Epithelial cell of esophagus (primary cell): ENCODE measurements around the gene ANKFN1.

Experiments
- DNase-seq: peaks from one replicate; pipeline ENCODE4 v3.0.0; 2010; ENCODE audit warnings: low read depth
- H3K4me3 ChIP-seq: 2 replicates; pipeline ENCODE4 v1.5.1; 2011; ENCODE audit warnings: mild to moderate bottlenecking, low read length, control low read depth
- TF ChIP-seq, protein P1 (sequence below): IDR thresholded peaks from 2 replicates; pipeline ENCODE4 v1.5.1; 2011; ENCODE audit warnings: low read depth, mild to moderate bottlenecking, low read length, control low read depth, inconsistent platforms; ENCODE audit not compliant: insufficient read depth; ENCODE audit errors: missing control alignments

The ANKFN1 gene

GRCh38 chr17:56480501-56480900 lies 327.2 kb downstream of the ANKFN1 start:
- TF ChIP-seq, protein P1, sequence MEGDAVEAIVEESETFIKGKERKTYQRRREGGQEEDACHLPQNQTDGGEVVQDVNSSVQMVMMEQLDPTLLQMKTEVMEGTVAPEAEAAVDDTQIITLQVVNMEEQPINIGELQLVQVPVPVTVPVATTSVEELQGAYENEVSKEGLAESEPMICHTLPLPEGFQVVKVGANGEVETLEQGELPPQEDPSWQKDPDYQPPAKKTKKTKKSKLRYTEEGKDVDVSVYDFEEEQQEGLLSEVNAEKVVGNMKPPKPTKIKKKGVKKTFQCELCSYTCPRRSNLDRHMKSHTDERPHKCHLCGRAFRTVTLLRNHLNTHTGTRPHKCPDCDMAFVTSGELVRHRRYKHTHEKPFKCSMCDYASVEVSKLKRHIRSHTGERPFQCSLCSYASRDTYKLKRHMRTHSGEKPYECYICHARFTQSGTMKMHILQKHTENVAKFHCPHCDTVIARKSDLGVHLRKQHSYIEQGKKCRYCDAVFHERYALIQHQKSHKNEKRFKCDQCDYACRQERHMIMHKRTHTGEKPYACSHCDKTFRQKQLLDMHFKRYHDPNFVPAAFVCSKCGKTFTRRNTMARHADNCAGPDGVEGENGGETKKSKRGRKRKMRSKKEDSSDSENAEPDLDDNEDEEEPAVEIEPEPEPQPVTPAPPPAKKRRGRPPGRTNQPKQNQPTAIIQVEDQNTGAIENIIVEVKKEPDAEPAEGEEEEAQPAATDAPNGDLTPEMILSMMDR, result no peak
- DNase-seq, result no peak

GRCh38 chr17:56481659-56482058 lies 328.4 kb downstream of the ANKFN1 start:
- no peak for DNase-seq
- TF ChIP-seq, protein P1, result no peak
- H3K4me3 ChIP-seq, result no peak overlapping the region

More at GRCh38 chr17:56480501-56480900, 327.2 kb downstream of the ANKFN1 start:
- no peak overlapping the region for H3K4me3 ChIP-seq

DNA sequence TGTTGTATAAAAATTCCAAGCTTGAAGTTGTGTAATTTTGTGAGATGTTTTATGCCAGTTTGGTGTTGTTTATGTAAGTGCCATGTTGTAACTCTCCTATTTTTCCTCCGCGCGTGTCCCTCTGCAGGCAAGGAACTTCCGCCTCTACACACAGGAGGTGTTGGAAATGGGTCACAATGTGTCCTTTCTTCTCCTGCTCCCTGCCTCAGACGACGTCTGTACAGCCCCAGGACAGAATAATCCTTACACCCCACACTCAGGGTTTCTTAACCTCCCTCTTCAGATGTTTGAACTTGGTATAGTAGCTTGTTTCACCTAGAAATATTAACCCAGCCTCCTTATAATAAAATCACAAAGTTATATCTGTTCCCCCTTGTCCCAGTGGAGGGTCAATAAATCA lies 329.0 kb downstream of the ANKFN1 start:
- H3K4me3 ChIP-seq, result no peak overlapping the region
- DNase-seq, result no peak
- TF ChIP-seq, protein P1, result no peak

DNA sequence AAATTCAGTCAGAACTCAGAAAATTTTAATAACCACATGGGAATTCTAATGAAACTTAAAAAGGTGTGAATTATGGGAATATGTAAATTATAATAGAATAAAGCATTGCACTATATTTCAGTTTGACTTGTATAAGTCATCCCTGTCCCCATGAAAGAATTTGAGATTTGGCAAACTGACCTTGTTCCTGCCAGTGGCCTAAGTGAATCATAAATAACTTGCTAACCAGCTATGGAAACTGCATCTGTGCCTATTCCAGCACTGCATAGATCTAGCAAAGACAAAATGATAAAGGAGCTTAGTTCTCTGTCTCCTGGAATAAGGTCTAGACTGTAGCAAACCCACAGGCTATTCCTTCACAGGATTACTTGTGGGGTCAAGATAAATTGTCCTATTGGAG lies 333.5 kb downstream of the ANKFN1 start:
- H3K4me3 ChIP-seq, result no peak overlapping the region
- TF ChIP-seq, protein P1, result no peak
- no peak for DNase-seq

DNA sequence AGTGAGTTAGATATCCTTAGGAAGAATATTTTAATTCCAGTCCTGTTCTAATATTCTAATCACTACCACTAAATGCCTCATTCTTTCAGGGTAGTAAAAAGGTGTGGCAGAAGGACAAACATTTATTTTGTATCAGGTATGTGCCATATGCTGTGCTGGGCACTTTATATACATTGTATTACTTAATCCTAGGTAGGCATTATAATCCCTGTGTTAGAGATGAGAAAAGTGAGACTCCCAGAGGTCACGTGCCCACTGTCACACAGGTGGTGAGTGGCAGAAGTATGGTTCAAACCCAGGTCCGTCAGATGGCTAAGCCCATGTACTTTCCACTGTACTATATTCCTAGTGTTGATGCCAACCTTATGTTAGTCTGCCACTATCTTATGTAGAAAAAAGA lies 335.5 kb downstream of the ANKFN1 start:
- DNase-seq, result no peak
- no peak overlapping the region for H3K4me3 ChIP-seq
- TF ChIP-seq, protein P1, result no peak

GRCh38 chr17:56489980-56490379 lies 336.7 kb downstream of the ANKFN1 start:
- DNase-seq, result no peak
- TF ChIP-seq, protein P1, result no peak
- H3K4me3 ChIP-seq, result no peak overlapping the region

DNA sequence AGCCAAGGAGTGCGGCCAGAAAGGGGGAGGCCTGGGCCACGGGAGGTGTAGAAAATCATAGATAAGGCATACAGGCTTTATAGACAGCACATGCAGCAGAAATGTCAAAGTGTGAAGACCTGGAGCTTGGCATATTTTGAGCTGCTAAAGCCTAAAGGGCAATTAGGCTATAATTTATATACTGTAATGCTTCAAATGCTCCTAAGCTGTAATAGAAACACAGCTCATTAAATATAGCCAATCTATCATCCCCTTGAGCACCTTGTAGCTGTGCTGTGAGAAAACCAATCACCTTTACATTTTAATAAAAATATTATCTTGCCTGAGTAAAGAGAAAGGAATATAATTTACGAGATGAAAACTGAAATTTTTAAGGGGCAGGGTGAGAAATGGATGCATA lies 342.3 kb downstream of the ANKFN1 start:
- no peak for DNase-seq
- TF ChIP-seq, protein P1, result no peak
- H3K4me3 ChIP-seq, result no peak overlapping the region
